ENCODE results near the gene TFCP2L1.

TFCP2L1 gene

DNA sequence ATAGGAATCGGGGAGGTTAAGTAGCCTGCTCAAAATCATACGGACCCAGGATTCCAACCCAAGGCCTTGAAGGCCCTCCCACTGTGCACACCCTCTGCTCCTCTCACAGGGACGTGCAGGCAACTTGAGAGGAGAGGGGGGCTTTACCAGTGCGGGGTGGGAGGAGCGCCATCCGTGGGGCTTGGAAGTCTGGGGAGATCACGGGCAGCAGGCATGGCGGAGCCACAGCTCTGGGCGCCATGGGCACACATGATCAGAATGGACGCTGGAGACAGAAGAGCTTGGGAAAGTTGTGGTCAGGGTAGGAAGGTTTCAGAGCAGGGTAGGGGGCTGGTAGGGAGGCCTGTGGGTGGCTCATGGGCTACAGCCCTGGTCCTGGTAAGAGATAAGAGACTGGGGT lies 70.7 kb downstream of the TFCP2L1 start:
- DNase-seq: no peak

DNA sequence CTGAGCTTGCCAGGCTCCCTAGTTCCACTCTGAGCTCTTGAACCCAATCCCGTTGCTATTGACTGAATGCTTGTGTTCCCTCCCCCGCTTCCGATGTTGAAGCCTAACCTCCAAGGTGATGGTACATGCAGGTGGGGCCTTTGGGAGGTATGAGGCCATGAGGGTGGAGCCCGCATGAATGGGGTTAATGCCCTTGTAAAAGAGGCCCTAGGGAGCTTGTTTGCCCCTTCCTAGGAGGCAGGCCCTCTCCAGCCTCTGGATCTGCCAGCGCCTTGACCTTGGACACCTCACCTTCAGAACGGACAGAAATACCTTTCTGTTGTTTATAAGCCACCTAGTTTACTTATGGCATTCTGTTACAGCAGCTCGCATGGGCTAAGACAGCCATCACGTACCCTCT lies 71.6 kb downstream of the TFCP2L1 start:
- no peak for DNase-seq

DNA sequence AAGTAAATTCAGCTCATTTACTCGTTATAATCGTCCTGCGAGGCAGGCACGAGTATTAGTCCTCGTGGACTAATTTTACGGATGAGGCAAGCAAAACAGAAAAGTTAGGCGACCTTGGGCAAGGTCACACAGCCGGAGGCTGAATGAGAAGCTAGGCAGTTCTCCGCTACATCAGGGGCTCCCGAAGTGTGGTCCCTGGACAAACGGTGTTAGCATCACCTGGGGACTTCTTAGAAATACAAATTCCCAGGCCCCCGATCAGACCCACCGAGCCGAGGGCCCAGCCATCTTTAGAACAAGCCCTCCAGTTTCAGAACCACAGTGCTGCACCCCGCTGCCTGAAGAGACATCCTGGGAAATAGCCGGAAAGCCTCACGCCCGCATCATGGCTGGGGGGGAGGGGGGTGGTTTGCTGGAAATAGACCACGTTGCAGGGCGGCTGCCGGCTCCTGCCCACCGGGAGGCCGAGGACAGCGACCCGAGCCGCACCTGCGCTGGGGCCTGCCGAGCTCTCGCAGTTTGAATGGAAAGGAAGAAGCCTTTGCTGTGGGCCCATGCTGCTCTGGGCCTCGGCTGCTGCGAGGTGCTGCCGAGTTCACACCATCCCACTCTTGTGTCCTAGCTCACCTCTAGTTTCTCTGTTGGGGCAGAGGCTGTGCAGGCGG lies 72.2 kb downstream of the TFCP2L1 start:
- DNase-seq: no peak

DNA sequence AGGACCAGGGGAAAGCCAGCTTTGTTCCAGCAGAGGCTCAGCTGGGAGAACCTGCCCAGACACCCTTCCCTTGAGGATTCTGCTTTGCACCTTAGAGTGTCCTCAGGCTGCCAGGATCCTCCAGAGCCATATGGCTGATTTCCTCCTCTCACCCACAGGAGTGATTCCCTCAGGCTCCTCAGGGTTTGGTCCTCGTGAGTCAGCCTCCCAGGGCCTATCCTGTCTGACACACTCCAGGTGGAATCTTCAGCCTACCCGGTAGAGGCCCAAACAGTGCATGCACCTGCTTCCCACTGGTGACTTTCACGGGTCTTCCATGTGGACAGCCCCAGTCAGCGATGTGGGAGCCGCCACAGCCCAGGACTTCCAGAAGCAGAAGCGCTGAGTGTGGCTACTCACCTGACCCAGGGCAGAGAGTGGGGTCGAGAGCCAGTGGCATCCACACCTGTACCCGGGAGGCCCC lies 73.3 kb downstream of the TFCP2L1 start:
- DNase-seq: no peak

DNA sequence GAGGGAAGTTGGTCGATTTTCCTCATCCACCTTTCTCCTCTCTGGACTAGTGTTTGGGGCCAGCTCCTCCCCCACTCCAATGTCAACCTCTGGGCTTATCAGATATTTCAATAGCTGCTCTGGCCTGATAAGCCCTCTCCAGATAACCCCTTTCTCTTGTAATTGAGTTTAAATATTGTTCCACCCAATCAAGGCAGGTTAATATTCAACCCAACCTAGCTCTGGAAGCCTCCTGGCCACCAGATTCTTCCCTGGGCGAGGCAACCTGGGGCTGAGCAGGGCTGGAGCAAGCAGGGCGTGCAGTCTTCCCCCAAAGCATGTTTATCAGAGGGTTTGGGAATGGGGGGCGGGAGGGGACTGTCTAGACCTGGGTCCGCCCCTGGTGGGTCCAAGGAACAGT lies 73.8 kb downstream of the TFCP2L1 start:
- no peak for DNase-seq

DNA sequence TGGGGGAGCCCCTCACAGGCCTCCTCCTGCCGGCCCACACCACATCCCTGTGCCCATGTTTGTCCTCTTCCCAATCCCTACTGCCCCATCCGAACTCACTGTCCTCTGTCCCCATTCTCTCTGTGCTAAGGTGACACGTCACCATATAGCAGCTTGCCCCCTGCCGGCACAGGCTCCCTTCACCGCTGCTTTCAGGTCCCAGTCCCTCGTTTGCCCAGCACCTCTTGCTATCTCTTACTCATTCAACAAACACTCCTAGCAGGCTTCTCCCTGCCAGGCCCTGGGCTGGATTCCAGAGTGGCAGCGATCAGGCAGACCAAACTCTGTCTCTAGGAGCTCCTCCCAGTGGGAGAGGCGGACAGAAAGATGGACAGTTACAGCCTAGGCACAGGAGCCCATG lies 74.3 kb downstream of the TFCP2L1 start:
- DNase-seq: no peak

DNA sequence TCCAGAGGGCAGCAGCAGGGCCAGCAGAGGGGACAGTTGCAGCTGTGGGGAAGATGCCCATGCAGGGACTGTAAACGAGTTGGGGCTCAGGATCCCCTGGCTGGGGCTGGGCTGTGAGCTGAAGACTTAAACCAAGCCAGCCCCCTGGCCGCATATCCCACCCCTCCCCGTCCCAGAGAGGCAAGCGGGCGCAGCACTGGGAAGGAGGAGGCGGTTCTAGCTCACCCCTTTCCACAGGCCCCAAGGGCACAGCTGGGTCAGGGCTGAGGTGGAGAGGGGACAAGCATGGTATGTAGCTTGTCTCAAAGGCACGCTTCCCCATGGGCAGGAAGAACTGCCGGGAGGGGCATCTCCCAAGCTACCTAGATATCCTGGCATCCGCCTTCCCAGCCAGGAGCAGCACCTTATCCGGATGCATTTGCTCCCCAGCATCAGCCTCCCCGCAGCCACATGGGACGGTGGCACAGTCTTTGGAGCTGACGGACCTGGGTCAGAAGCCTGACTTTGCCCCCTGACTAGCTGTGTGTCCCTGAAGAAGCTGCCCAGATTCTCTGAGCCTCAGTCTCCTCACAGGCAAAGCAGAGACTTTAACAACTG lies 75.9 kb downstream of the TFCP2L1 start:
- DNase-seq: no peak

DNA sequence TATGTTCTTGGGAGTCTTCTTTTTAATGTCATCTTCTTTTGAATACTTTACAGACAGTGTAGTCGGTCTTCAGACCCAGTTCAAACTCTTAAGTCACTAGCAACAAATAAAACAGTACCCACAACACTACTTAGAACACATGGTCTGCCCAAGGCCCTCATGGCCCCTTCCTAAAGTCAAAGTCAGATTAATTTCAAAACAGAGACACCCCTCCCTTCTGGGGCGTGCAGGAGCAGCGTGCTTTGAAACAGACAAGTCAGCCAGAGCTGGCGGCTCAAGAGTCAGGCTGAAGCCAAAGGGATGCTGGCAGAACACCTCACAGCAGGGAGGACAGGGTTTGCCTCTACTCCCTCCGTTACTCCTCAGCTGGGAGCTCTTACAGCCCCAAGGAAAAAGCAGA lies 77.5 kb downstream of the TFCP2L1 start:
- DNase-seq: no peak

DNA sequence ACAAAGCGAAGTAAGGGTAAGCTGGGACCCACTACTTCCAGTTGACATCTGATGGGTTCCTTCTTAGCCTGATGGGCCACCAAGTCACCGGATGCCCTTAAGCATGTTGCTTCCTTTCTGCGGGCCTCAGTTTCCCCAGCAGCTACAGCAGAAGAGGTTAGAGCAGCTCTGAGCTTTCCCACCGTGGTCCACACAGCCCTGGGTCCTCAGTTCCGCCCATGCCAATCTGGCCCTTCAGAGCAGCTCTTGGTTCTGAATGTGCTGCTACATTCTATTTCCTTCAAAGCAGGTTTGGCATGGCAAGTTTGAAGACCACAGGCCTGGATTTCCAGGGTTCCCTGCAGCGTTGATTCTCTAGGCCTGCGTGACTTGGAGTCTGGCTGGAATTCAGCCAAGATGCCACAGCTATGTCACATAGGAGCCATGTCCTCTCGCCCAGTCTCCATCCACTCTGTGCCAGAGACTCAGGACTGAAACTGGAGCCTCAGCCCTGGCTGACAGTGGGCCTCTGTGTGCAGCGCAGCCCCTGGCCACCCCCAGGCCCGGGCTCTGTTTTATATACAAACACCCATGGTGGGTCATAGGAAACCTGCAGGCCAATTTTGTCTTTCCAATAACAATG lies 79.6 kb downstream of the TFCP2L1 start:
- DNase-seq: no peak

DNA sequence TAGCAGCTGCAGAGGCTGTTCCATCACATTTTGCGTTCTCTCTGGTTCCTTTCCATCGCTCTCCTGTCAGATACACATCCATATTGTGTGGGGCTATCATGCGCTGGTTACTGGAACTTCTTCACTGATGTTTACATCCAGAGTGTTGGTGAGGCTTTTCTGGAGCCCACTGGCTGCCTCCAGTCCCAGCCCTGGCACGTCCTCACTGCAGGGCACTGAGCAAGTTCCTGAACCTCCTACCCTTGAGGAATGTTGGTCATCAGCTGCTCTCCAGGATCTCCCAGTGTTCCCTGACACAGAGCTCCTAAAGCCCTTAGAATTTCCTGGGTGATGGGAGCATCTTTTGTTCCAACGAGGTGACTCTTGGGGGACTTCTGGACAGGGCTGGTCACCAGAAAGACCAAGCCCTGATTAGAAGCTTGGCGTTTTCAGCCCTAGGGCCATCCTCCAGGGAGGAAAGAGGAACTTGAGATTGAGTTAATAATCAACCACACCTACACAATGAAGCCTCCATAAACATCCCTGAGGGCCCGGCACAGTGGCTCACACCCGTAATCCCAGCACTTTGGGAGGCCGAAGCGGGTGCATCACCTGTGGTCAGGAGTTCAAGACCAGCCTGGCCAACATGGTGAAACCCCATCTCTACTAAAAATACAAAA lies 81.3 kb downstream of the TFCP2L1 start:
- DNase-seq: no peak

DNA sequence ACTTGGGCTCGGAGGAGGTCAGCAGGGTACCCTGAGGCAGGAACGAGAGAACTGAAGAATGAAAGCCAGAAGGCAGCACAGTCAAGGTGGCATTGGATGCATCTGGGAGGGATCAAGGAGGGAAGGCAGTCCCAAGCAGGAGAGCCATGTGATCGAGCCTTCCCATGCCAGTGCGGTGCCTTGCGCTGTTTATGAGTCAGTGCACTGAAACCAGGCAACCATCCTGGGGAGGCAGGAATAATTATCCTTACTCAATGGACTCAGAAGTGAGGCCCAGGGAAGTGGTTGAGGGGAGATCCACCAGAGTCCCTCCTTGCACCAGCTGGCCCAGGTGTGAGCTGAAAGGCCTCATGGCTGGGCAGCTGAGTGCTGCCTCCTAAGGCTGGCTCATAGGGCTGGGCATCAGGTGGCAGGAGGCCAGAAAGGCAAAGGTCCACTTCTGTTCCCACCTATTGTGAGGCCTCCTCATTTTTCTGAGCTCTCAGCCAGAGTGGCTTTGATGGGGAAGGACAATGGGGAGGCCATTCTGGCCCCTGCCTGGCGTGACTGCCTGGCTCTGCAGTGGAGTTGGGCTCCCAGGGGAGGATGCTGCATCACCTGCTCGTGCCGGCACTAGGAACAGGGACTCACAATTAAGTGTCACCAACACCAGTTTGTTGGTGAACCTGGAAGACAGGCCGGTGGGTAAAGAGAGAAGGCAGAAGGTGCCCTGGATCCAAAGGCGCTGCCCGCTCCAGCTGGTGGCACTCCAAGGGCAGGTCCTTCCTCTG lies 82.3 kb downstream of the TFCP2L1 start:
- no peak for DNase-seq

DNA sequence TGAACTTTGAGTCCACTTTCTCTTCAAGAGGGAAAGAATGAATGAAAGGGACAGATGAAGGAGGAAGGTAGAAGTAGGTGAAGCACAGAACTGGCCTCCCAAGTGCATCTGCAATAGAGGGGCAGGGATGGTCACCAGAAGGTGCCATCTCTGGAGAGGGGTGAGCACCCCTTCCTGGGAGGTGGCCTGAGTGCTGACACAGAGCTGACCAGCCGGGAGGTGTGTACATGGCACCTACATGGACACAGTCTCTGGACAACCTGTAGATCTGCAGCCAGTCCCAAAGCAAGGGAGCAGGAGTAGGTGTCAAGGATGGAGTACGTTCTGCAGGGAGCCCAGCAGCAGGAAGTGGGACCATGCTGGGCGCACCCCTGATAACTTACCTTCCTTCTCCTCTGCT lies 83.2 kb downstream of the TFCP2L1 start:
- DNase-seq: no peak

DNA sequence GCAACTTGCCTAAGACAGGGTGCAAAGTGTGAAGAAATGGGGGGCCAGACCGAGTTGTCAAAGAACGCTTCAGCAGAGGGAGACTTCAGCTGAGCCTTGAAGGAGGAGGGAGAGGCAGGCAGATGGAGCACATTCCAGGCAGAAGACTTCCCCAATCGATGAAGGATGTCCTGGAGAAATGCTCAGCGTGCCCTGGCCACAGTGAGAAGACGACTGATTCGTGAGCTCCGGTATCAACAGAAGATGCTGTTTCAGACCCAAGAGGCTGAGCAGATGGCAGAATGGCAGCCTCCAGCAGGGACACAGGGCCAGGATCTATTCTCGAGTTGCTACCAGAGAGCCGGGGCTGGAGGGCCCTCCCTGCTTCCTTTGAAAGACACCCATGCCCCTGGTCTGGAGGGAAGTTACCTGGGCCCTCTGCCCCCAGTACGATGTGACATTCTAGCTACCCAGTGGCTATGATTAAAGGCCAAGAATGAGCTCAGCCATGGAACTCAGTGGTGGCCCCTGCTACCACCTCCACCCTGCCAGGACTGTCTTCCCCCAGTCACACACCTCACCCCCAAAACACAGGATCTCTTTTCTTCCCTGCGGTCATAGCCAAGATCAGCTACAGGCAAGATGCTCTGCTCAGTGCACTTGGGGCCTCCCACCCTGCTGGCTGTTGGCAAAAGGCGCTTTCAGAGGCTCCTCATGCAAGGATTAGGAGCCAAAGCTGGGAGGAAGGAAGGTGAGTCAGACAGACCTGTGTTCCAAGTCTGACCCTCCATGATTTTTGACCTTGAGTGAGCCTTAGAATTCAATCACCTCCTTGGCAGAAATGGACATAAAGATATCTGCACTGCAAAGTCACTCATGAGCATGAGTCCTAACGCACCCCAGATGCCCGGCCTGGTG lies 84.3 kb downstream of the TFCP2L1 start:
- no peak for DNase-seq

DNA sequence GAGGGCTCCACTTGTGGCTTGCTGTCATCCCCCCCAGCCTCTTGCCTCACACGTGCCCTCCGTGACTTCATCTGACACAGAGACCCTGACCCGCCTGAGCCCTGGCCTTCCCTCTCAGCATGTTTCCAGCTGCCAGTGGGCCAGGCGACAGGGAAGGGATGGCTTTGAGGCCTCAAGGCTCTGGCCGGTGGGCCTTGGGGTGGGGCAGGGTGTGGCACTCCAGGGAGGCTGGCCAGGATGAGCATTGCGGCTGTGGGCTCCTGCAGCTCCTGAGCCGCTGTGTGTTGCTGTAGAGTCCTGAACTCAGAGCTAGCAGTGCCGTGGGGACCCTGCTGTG lies 85.0 kb downstream of the TFCP2L1 start:
- DNase-seq: no peak

DNA sequence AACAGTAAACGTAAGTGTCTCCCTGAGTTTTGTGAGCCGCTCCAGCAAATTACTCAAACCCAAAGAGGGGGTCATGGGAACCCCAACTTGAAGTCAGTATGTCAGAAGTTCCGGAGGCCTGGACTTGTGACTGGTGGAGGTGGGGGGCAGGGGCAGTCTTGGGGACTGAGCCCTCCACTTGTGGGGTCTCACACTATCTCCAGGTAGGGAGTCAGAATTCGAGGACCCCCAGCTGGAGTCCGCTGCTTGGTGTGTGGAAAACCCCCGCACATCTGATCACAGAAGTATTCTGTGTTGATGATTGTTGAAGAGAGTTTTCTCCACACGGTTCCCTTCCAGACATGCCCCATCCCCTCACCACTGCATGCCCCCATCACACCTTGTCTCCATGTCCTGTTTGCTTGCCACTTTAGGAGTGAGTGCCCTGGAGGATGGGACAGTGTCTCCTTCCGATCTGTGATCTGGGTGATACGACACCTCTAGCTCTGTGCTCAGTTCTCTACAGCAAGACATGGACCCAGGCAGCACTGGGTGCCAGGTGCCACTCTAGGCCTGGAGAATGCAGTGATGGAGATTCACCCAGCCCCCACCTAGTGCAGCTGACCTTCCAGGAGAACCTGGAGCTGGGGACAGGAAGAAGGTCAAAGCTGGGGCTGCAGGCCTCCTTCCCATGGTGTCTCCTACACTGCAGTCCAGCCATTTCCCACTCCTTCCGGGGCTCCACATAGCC lies 85.6 kb downstream of the TFCP2L1 start:
- no peak for DNase-seq

DNA sequence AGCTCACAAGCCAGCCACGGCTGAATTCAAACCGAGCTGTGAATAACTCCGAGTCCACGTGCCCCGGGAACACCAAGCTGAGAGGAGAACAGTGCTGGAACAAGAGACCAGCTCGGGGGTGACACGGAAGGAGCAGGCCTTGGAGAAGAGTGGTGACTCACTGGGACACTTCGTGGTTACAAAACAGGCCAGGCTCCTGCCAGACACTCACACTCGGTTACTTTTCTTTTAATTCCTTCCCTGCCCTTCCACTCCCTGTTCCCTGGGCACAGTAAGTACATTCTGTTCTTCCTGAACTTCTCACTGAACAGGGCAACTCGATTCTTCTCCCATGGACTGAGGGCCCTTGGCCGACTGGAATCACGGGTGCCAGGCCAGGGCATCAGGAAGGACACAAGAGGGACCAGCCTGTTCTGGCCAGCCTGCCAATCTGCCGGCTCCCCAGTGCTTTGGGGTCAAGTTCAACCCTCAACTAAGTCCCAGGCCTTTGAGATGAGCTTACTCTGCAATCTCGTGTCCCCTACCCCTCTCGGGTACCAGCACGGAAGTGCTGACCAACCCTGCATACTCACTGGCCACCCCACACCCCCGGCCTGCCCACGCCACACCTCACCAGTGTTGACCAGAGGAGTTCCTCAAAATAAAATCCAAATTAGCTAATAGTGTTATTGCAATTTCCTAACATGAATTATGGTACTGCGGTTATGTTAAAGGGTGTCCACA lies 87.5 kb downstream of the TFCP2L1 start:
- DNase-seq: no peak

DNA sequence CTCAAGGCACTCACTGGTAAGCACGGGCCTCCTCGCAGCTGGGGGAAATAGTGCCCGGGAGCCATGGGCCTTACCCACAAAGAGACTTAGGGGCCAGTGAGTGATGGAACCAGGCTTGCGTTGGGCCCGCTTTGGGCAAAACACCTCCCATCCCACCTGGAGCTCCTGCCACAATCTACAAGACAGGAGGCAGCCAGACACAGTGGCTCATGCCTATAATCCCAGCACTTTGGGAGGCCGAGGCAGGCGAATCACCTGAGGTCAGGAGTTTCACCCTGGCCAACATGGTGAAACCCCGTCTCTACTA lies 88.2 kb downstream of the TFCP2L1 start:
- DNase-seq: no peak

DNA sequence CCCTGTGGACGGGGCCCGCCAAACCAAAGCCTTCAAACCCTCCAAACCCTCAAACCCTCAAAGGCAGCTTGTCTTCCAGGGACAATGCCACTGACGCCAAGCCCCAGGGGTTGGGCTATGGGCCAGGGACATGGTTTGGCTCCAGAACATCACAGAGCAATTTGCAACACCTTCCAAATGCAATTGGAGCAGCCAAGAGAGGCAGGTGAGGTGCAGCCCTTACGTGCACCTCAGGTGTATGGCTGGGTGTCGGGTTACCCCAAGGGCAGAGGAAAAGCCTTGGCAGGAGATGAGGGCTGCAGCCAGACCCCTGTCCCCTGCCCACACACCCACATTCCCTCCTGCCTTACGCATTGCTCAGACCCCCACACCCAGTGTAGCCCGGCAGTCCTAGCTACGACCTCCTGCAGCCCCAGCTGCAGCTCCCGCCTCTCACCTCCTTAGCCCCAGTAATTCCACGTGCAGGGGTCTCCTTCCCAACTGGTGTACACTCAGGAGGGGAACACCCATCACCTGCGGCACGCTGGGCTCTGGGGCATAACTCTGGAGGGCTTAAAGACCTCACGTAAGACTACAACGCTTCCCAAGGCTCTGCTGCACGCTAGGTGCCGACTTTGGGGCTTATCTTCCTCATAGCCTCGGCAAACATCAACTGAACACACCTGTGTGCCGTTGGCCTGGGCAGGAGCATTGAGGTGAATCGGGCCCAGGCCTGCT lies 88.7 kb downstream of the TFCP2L1 start:
- no peak for DNase-seq

DNA sequence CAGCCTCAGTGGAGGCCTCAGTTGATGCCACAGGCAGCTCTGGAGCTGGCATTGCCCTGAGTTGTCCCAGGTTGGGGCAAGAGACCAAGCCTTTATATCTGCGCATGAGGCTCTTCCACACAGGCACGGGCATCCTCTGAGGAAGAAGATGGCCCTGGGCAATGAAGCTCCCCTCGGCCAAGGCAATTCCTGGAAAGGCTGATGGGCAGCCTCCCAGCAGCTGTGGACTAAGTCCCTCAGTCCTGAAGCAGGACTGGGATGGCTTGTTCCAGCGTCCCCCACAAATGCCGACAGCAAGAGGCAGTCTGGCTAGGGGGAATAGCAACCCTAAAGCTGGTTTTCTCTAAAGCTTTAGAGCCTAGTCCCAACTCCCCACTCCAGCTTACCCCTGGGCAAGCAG lies 90.0 kb downstream of the TFCP2L1 start:
- DNase-seq: no peak

DNA sequence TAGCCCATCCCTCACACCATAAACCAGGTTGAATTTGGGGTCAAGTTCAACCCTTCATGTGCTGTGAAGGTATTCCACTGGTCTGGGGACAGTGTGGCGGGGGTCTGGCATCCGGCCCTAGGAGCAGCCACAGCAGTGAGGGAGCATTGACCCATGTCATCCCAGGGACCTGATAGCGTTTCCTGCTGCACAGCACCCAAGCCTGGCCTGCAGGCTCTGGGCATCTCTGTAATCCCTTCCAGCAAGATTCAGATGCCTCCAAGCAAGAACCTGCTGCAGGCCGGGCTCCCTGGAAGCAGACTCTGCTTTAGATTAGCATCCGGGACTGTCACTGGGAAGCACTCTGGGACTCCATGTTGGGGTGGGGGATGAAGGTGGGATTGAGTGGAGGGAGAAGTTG lies 90.4 kb downstream of the TFCP2L1 start:
- no peak for DNase-seq
